Endometrium (tissue), 2 donors: ENCODE results near the gene ADGRF4.

ENCODE experiments used
- FAIRE-seq: peaks from 2 replicates; lab custom pipeline; 2012; peaks lifted over from hg19 to GRCh38; lab: Jason Lieb, UNC
- donor health status: control.
- donor health status: control.

Gene ADGRF4

DNA sequence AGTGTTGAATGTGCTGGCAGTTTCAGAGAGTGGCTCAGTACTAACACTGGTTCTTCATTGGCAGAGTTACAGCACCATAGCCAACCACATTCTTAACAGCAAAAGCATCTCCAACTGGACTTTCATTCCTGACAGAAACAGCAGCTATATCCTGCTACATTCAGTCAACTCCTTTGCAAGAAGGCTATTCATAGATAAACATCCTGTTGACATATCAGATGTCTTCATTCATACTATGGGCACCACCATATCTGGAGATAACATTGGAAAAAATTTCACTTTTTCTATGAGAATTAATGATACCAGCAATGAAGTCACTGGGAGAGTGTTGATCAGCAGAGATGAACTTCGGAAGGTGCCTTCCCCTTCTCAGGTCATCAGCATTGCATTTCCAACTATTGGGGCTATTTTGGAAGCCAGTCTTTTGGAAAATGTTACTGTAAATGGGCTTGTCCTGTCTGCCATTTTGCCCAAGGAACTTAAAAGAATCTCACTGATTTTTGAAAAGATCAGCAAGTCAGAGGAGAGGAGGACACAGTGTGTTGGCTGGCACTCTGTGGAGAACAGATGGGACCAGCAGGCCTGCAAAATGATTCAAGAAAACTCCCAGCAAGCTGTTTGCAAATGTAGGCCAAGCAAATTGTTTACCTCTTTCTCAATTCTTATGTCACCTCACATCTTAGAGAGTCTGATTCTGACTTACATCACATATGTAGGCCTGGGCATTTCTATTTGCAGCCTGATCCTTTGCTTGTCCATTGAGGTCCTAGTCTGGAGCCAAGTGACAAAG, 17.0 kb upstream of the ADGRF4 start:
- no peak for FAIRE-seq

DNA sequence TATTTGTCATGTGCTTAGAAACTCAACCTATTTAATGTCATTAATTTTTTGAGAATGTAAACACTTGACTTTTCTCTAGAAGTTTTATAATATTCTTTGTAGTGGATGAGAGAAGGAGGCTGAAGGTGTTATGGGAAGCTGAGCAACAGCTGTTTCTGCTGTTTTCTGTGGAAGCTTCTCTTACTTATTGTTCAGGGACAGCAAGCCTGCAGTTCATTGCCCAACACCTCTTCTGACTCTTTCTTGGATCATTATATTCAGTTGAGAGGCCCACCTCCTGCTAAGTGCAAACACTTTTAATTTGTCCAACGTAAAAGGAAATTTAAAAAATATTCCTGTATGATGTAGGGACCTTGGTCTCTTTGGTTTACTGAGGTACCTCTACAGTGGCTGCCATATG, 12.0 kb upstream of the ADGRF4 start:
- FAIRE-seq: no peak

GRCh38 chr6:47687432-47687831, 10.9 kb upstream of the ADGRF4 start:
- FAIRE-seq: no peak

DNA sequence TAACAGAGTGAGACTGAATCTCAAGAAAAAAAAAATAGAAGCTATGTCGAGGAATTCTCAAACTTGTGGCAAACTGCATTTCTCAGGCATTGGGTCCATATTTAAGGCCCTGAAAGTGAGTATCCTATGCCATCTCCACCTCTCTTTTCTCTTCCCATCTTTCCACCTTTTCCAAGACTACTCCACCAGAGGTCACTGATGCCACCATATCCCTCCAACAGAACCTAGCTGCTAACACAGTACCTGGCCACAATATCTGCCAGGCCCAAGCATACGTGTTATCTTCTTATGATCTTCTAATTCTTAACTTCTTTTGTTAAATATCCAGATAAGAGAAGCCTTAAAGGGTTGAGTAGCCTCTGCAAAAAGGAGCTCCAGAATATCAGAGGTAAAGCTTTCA, 8.2 kb upstream of the ADGRF4 start:
- no peak for FAIRE-seq

DNA sequence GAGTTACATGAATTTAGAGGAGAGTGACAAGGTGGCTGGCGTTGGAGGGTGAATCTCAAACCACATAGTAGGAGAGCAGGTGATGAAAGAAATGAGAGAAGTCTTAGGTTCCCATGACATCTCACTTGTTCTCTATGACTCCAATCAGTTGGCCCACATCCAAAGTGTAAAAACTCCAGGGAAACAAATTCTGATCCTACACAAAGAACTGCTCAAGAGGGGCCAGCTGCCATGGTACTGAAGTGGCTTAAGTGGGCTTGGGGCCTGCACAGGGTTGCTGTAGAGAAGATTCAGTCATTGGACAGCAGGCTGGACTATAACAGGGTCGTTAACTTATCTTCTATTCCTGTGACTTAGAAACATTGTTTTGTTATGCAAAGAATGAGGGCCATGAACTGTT, 7.6 kb upstream of the ADGRF4 start:
- FAIRE-seq: no peak

- no peak for FAIRE-seq
Measured at GRCh38 chr6:47697925-47698324, 455 bp upstream of the ADGRF4 start.

GRCh38 chr6:47700053-47700452, 1.7 kb downstream of the ADGRF4 start:
- no peak for FAIRE-seq

- FAIRE-seq: no peak
Measured at GRCh38 chr6:47700596-47700995, 2.2 kb downstream of the ADGRF4 start.

GRCh38 chr6:47701363-47701762, 3.0 kb downstream of the ADGRF4 start:
- no peak for FAIRE-seq

GRCh38 chr6:47709160-47709559, 10.8 kb downstream of the ADGRF4 start:
- FAIRE-seq: no peak

DNA sequence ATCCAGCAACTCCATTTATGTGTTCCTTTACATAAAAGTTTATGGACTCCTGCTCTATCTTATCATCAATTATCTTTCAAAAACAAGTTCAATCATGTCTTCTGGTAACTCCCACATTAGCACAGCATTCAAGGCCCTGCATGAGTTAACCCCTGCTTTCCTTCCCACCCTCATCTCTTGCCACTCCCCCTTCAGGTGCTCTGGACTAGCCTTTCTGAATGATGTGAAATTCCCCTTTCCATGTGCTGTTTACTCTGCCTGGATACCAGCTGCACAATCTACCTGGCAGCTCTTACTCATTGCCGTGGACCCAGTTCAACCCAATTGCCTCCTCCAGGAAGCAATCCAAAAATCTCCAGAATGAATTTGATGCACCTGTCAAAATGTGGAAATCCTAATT, 11.9 kb downstream of the ADGRF4 start:
- no peak for FAIRE-seq

DNA sequence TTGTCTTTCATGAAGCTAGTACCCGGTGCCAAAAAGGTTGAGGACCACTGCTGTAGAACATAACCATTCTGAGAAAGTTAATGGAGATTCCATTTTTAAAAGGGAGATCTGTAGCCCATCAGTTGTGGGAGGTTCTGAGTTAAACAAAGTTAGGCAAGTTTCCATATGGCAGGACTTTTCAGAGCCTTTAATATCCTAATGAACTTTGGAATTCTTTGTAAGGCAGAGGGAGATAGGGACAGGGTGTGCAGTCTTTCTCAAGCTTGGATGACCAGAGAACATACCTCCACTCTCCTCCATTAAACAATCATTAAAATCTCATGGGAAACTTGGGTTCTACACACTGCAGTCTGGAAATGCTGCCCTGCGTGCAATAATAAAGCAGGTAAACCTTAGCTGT, 14.8 kb downstream of the ADGRF4 start:
- no peak for FAIRE-seq

GRCh38 chr6:47714802-47715201, 16.4 kb downstream of the ADGRF4 start:
- no peak for FAIRE-seq

GRCh38 chr6:47715782-47716181, 17.4 kb downstream of the ADGRF4 start:
- FAIRE-seq: no peak

GRCh38 chr6:47716207-47716606, 17.8 kb downstream of the ADGRF4 start:
- no peak for FAIRE-seq

DNA sequence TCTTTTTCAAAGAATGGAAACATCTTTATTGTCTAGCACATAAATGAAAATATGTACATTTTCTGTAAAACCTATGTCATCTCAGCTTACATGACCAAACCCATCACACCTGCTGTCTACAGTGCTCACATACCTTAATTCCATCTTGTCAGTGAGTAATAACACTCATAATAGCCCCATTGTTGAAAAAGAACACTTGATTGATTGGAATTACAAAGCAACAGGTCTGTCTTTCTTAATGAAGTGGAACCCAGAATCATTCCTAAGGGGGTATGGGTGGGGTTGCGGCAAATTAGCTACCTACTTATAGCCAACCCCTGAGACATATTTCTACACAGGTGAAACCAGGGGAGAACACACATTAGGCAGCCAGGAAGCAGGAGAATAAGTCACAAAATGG, 20.2 kb downstream of the ADGRF4 start:
- FAIRE-seq: no peak

GRCh38 chr6:47721189-47721588, 22.8 kb downstream of the ADGRF4 start:
- no peak for FAIRE-seq

DNA sequence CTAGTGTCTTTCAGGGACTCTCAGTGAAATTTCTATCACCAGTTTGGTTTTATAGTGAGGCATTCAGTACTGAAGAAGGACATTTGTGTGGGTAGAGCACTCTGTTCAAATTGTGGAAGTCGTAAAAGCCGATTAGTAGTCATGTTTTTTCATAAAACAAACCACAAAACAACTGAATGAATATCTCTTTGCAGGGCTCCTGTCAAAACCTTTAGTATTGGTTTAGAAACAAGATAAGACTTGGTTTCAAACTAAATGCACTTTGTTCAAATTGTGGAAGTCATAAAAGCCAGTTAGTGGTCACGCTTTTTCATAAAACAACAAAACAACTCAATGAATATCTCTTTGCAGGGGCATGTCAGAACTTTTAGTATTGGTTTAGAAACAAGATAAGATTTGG, 23.8 kb downstream of the ADGRF4 start:
- FAIRE-seq: peak; percentile 71

GRCh38 chr6:47724300-47724699, 25.9 kb downstream of the ADGRF4 start:
- FAIRE-seq: no peak

- FAIRE-seq: no peak
Measured at GRCh38 chr6:47727391-47727790, 29.0 kb downstream of the ADGRF4 start.

DNA sequence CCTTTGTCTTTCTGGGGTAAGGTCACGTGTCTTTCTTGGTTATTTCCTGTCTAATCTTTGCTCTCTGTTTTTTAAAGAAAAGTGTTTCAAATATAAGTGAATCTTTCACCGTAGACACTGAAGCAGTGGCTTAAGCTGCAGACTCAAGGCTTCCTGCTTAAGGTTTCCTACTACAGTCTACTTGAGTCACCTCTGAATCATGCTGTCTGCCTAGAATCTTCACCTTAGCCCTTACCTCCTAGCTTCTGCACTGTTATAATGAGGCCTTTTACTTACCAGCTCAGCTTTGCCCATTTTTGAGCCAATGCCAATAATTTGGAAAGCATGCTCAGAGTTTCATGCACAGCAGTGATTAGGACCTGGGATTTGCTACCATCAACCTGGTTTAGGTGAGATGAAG, 30.6 kb downstream of the ADGRF4 start:
- no peak for FAIRE-seq

GRCh38 chr6:47729457-47729856, 31.1 kb downstream of the ADGRF4 start:
- no peak for FAIRE-seq

- FAIRE-seq: peak; percentile 12
Measured at GRCh38 chr6:47733879-47734558, 35.6 kb downstream of the ADGRF4 start.
